Hematopoietic multipotent progenitor cell treated with erythropoietin and hydrocortisone succinate and interleukin-3 and kit ligand, for 17 days (in vitro differentiated cells): ENCODE results near the gene CDC14B.
"Not testable (repeated sequence)": the region's sequence is repeated elsewhere in the genome, so short reads cannot be mapped to it uniquely, and the experiment has no call there.

Experiments
- DNase-seq: peaks from one replicate; pipeline ENCODE4 v3.0.0-alpha.2; 2015; ENCODE audit warnings: low spot score

CDC14B gene

DNA sequence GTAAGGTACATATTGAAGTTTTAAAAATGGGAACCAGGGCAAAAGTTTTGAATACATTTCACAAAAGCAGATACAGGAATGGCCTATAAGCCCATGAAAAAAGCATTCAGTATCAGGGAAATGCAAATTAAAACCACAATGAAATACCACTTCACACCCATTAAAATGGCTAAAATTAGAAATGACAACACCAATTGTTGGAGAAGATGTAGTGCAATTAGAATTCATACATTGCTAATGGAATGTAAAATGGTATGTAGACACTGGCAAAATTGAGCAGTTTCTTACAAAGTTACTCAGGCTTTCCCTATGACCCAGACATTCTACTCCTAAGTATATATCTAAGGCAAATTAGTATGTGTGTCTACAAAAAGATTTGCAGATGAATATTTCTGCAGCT lies 34.2 kb downstream of the CDC14B start:
- no peak for DNase-seq

DNA sequence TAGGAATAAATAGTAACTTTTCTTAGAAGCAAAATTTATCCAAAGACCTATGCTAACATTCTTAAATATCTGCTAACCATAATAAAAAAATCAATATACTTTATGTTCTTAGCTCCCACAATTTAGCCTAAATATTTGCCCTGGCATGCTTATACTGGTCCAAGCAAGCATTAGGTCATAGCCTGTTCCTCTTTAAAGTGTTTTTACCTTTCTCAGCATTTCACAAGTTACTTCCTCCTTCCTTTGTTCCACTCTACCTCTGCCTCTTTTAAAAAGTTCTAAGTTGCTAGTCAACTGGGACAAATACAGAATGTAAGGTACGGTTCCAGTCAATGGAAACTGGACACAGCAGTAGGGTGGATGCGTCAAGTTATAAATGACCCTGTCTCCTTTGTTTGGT lies 37.4 kb downstream of the CDC14B start:
- not testable (repeated sequence) for DNase-seq

- DNase-seq, result no peak
These were observed 37.9 kb downstream of the CDC14B start for GRCh38 chr9:96581786-96582185.

- no peak for DNase-seq
These were observed 38.3 kb downstream of the CDC14B start for GRCh38 chr9:96581301-96581700.

DNA sequence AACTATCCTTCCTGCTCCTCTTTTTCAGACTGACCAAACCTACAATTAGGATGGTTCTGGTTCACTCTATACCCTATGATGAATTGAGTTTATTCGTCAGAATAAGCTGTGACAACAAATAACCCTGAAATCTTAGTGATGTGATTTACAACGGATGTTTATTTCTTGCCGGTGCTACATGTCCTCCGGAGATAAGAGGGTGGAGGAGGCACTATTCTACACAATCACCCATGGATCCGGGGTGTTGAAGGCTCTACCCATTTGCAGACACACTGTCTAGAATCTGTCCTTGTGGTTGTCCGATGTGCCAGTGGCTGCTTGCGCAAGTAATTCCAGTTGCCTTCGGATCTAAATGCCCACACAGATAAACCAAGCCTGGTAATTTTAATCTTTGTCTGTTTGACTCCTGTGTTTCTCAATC lies 44.7 kb downstream of the CDC14B start:
- DNase-seq, result no peak

DNA sequence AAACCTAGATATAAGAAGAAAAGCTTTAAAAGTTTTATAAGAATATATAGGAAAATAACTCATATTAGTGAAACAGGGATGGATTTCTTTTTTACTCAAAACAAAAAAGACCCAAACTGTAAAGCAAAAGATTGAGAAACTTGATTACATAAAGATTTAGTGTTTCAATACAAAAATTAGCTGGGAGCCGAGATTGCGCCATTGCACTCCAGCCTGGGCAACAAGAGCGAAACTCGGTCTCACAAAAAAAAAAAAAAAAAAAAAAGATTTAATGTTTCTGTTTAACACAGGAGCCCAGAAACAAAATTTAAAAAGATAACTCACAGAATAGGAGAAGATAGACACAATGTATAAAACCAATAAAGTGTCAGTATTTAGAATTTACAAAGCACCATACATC lies 45.2 kb downstream of the CDC14B start:
- DNase-seq, result no peak

DNA sequence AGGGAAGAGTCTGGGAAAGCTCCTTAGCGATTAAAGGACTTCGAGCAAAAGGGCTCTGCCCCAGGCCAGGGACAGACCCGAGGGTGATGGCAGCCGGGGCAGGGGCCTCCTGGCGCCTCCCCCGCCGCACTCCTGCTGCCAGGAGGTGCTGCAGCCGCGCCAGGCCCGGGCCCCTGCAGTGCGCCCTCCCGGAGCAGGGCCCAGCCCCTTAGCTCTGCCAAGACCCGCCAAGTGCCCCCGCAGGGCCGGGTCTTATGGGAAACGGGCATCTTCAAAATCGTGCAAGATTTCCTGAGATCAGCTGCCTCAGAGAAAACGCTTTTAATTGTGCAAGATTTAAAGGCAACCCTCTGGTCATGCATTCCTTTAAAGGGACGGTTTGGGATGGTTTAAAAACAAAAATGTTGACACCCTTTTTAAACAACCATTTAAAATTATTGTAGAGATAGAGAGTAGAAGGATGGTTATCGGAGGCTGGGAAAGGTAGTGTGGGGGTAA lies 52.4 kb downstream of the CDC14B start:
- no peak for DNase-seq

- DNase-seq, result peak; percentile 55
These were observed 53.0 kb downstream of the CDC14B start for GRCh38 chr9:96566498-96567202.

- DNase-seq, result no peak
These were observed 53.8 kb downstream of the CDC14B start for GRCh38 chr9:96565671-96566497.

- no peak for DNase-seq
These were observed 55.4 kb downstream of the CDC14B start for GRCh38 chr9:96564217-96564616.

DNA sequence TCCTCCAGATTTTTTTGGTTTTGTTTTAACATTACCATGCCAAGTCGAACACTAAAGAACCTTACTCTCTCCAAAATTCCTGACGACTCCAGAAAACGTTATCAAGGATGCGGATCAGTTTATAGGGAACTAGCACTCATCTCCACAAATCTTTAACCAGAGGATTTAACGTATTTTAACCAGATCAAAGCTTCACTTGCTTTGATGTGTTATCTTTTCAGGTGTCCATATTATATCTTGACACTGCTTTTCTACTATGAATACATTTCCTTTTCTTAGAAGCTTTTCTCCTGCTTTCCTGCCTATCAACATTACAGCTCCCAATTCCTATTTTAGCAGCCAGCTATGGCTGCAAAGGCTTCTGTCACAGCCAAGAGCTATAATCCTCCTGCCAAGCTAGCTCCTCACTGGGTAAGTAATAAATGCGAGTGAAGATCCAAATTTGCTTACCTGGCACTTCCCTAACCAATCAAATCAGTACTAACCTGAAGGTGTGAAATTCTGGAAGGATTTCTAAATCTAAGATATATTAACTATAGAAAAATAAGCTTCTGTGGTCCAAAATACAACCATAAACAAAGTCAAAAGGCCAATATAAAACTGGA lies 60.2 kb downstream of the CDC14B start:
- DNase-seq, result no peak

DNA sequence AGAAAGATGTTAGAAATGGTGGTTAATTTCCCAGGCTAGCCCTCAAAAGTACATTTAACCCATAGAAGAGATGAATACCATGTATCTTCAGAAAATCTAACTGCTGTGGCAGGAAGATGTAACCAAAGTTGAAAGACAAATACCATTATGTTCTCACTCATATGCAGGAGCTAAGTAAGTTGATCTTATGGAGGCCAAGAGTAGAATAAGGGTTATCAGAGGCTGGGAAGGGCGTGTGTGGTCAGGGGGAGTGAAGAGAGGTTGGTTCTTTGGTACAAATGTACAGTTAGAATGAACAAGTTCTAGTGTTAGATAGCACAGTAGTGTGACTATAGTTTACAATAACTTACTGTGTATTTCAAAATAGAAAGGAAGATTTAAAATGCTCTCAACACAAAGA lies 61.7 kb downstream of the CDC14B start:
- DNase-seq, result no peak

DNA sequence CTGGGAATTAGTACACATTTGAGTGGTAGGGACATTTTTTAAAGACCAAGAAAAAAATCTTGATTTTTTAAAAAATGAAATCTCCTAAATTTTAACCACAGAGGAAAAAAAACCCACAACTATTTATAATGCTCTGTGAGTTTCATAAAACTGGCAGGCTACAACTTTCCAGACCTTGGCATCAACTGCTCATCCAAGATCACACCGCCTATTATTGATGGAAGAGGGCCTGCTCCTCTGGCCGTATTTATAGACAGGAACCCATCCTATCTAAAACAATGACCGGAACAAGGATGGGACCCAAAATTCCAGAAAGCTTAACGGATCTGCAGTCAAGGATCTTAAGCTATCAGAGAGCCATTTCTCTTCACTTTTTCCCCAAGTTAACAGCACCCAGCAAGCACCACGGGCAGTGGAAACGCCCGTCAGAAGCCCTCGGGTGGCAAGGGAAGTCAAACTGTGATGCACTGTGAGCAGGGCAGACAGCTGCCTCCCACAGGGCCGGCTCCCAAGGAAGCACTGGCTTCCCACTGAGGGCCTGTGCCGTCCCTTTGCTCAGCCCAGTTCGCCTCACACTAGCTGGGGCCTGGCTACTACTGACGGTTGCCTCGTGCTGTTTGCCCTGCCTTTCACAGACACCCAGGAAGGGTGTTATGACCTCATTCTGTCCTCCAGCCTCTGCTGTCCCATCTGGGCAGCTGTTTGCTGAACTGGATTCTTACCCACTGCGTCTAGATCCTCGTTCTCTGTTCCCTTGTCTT lies 62.8 kb downstream of the CDC14B start:
- no peak for DNase-seq

- DNase-seq, result no peak
These were observed 63.9 kb downstream of the CDC14B start for GRCh38 chr9:96555567-96556386.

- no peak for DNase-seq
These were observed 64.7 kb downstream of the CDC14B start for GRCh38 chr9:96554801-96555566.

GRCh38 chr9:96554326-96554725 lies 65.3 kb downstream of the CDC14B start:
- no peak for DNase-seq

DNA sequence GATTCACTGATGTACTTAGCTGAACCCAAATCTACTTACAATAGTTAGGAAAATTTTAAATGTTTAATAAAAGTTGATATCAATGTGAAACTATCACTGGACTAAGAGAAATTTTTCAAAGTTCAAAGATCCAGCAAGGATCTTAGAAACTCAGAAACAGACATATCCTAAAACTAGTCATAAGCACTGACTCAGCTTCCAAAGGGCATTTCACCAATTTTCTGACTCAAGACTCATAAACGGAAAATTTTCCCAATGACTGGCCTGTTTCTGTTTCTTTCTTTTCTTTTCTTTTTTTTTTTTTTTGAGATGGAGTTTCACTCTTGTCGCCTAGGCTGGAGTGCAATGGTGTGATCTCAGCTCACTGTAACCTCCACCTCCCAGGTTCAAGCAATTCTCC lies 66.6 kb downstream of the CDC14B start:
- DNase-seq, result no peak

GRCh38 chr9:96551403-96551802 lies 68.2 kb downstream of the CDC14B start:
- no peak for DNase-seq

DNA sequence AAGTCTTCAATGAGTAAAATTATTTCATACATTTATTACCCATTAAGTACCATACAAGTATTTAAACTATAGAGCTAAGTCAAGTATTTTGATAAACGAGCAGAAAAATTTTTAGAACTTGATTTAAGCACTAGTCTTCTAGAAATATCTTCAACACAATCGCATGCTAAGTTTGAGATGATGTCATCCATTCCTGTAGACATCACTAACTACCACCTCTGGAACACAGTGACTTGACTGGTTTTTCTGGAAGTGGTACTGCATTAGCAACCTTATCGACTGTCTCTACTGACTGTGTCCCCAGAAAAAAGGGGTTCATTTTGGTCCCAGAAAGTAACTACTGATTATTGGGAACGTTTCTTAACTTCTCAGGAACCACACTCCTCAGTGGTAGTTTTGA lies 69.0 kb downstream of the CDC14B start:
- DNase-seq, result no peak

DNA sequence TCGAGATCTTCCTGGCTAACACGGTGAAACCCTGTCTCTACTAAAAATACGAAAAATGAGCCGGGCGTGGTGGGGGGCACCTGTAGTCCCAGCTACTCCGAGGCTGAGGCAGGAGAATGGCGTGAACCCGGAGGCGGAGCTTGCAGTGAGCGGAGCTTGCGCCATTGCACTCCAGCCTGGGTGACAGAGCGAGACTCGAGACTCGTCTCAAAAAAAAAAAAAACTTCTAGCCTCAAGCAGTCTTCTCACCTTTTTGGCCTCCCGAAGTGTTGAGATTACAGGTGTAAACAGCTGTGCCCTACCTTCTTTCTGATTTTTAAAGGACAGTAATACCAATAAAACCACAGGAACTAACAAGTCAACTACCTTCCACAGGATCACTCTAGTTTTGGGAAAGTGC lies 76.5 kb downstream of the CDC14B start:
- DNase-seq, result not testable (repeated sequence)

DNA sequence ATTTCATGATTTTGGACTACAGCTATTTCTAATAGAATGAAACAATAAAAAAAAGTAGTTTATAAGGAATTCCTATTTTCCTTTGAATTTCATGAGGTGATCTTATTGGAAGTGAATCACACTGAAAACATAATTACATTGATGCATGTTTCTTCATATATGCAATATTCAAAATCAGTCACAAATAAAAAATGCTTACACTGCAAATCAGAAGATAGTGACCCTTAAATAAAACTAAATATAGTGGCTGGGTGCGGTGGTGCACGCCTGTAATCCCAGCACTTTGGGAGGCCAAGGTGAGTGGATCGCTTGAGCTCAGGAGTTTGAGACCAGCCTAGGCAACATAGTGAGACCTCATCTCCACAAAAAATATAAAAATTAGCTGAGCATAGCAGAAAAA lies 79.5 kb downstream of the CDC14B start:
- DNase-seq, result no peak
